C4-2B (cell line): ENCODE measurements around the gene CEP83.

Source experiments
- H3K27ac ChIP-seq: fragments of 450-650 bp; 2 replicates; pipeline ENCODE4 v1.5.1; 2017
- ZFX ChIP-seq: fragments of 450-650 bp; IDR thresholded peaks from 2 replicates; pipeline ENCODE4 v1.6.1; 2017
- TF ChIP-seq, protein P1 (sequence below): fragments of 450-650 bp; conservative IDR thresholded peaks from 2 replicates; pipeline ENCODE4 v1.5.1; 2017; ENCODE audit warnings: mild to moderate bottlenecking

CEP83 gene

DNA sequence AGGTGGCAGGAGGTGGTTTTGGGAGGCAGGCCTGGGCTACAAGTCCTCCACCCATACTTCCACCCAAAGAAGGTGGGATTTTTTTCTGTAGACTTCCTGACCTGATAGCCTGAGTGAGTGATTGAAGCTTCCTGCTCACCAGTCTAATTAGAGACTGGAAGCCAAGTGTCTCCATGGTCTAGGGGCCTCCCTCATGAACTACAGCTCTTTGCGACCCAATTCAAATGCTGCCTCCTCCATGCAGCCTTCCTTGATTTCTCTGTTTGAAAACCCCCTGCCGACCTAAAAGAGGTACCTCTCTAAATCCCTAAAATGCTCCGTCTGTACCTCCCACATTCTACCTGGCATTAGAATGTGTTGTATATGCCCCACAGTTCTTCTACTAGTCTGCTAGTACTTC, 186.4 kb downstream of the CEP83 start:
- TF ChIP-seq, protein P1, sequence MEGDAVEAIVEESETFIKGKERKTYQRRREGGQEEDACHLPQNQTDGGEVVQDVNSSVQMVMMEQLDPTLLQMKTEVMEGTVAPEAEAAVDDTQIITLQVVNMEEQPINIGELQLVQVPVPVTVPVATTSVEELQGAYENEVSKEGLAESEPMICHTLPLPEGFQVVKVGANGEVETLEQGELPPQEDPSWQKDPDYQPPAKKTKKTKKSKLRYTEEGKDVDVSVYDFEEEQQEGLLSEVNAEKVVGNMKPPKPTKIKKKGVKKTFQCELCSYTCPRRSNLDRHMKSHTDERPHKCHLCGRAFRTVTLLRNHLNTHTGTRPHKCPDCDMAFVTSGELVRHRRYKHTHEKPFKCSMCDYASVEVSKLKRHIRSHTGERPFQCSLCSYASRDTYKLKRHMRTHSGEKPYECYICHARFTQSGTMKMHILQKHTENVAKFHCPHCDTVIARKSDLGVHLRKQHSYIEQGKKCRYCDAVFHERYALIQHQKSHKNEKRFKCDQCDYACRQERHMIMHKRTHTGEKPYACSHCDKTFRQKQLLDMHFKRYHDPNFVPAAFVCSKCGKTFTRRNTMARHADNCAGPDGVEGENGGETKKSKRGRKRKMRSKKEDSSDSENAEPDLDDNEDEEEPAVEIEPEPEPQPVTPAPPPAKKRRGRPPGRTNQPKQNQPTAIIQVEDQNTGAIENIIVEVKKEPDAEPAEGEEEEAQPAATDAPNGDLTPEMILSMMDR, result no peak
- TF ChIP-seq ZFX, result no peak

DNA sequence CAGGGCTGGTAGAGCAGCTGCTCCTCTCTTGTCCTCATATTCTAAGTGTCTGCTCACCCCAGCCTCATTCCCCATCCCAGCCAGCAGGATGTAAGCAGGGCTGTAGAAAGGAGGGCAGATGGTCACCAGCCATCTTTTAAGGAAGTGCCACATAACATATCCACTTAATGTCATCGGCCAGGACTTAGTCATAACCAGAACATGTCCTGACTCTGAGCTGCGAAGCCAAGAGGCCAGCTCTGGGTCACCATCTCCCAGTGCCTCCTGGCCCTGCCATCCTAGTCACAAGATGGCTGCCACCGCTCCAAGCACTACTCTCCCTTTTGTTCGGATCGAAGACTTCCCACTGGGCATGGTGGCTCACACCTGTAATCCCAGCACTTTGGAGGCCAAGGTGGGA, 187.4 kb downstream of the CEP83 start:
- no peak overlapping the region for H3K27ac ChIP-seq
- TF ChIP-seq ZFX, result no peak
- TF ChIP-seq, protein P1, result no peak

More for the DNA sequence above, 186.4 kb downstream of the CEP83 start:
- H3K27ac ChIP-seq, result no peak overlapping the region

DNA sequence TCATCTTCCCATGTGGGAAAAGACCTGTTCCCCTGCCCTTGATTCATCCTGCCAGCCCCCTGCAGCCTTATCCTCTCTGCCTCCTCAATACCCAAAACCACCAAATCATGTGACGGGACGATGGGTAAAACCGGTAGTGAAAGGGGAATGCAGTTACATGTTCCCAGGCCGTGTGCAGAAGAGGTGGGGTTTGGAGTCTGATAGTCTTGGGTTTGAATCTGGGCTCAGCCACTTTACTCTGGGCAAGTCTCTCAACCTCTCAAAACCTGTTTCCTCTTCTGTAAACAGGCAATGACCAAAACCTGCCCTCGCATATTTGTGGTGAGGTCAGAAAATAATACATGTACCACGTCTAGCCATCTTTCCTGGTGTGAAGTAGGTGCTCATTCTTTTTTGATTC, 188.3 kb downstream of the CEP83 start:
- TF ChIP-seq, protein P1, result no peak
- no peak for TF ChIP-seq ZFX
- H3K27ac ChIP-seq, result no peak overlapping the region

DNA sequence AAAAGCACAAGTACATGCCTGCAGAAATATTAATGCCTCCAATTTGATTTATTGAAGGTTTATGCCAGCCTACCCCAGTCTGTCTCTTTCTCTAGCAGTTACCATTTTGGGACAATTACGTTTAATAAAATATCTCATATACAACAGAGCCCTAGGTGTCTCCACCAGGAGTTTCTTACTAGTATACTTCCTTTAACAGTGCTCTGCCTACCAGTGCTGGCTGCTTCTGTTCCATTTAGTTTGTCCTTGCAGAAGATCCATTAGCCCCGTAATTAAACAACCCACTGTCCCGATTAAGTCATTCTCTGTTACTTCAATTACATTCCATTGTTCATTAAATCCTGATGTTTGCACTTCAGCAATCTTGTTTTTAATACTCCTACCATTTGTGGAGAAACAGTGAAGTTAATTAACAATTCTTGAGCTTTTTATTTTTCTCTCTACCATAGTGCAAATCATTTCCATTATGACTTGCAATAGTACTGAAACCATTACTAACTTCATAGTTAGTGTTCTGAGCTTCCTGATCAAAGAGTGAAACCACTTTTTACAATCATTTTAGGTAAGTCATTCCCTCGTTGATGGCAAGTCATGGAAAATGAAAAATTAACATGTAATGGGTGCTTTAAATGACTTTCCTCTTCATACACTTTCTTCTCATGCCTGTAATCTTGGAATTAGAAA, 190.2 kb downstream of the CEP83 start:
- no peak overlapping the region for H3K27ac ChIP-seq
- TF ChIP-seq, protein P1, result no peak
- TF ChIP-seq ZFX, result no peak

DNA sequence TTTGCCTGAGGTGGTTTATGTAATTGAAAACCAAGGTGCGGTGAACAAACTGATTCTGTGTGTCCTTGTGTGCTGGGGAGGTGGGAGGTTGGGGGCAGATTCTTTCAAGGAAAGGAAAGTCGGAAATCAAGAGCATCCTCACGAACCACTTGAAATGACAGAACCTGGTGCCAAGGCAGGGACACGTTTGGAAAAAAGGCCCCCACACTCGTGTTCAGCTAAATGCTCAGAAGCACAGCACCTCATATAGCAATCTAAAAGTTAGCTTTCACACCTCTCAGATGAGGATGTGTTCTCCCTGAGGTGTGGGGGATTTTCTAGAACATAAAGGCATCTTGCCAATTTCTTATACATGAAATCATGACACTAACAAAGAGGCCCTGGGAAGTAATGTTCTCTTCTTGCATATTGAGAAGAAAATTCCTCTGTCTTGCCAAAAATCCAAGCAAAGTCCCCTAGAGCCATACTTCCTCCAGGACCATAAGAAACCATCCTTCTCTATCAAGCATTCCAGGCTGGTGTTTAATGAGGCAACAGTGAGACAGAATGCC, 191.7 kb downstream of the CEP83 start:
- H3K27ac ChIP-seq, result no peak overlapping the region
- TF ChIP-seq ZFX, result no peak
- TF ChIP-seq, protein P1, result no peak

DNA sequence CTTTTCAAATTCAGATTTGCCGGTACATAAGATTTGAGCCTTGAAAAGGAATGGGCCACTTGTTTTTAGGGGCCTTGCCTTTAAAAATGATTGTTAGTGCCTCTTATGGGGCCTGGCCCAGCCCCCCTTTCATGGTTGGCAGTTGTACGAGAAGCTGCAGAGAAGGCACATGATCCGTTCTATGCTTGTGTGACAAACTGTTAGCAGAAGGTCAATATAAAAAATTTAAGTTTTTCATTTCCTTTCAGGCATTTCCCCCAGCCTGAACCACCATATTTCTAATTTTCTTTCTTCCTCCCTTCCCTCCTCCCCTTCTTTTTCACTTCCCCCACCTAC, 192.2 kb downstream of the CEP83 start:
- no peak overlapping the region for H3K27ac ChIP-seq
- TF ChIP-seq ZFX, result no peak
- TF ChIP-seq, protein P1, result no peak

DNA sequence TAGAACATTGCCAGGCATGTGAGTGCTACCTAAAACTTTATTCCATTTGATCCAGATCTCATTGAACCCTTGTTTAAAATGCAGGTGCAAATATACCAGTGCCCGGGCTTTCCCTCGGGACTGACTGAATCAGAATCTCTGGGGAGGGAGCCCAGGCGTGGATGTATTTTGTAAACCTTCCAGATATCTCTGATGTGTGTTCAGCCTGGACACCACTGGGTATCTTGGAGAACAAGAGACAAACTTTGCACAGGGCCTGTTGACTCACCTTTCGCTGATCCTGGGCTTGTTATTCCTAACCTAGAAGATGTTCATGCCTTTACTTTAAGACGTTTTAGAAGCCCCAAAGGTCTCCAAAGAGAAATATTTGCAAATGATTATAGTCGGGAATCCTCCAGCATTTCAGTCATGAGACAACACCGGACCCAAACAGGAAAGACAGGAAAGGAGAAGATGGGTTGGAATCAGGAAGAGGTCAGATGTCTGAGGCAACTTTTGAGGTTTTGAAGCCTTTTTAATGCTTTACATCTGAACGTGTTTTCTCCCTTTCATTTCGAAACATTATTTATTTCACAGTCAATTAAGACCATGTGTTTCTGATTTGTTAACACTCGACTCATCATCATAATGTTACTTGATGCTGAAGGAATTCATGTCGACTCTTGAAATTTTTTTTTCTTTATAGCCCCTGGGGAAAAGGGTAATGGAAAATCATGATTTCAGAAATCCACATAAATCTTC, 192.7 kb downstream of the CEP83 start:
- no peak overlapping the region for H3K27ac ChIP-seq

More for the DNA sequence above, 192.7 kb downstream of the CEP83 start:
- TF ChIP-seq ZFX, result no peak
- TF ChIP-seq, protein P1, result no peak
